ENCODE results near the gene PRKCZ. TPM values are rescaled to one million over a fixed set of nuclear protein-coding genes. Genes with fewer than 3 reads are reported as not detected.

PRKCZ gene
- total RNA-seq, 2 donors from 2014 or later: 34.5 to 46.7 TPM

DNA sequence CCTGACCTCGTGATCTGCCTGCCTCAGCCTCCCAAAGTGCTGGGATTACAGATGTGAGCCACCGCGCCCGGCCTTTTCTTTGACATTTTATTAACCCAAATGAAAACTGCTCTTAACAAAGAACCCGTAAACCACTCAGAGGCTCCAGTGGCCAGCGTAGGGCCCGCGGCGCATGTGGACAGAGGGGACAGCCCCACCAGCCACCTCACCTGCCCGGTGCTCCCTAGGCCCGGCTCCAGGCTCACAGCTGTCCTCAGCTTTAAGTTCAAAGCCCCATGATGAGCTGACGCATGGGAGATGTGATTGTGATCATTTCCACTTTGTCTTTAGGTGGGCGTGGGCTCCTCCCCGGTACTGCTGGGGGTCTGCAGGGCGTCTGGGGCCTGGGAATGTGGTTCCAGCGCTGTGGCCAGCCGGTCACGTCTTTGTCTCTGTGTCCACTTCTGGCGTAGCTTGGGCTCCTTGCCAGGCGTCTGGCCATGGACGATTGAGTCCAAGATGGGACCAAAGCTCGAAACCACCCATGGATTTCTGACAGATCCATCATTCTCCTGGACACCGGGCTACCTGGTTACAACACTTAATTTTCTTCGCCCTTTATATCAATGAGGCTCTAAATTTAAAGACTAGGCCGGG, 6.9 kb downstream of the PRKCZ start:
- Histone ChIP-seq H3K4me1 (replicated peaks) (no peaks in the 10 kb centered on the region), H3K36me3 (no peaks in the 10 kb centered on the region), H3K27ac (no peak overlapping the region), H3K9me3 (no peaks in the 10 kb centered on the region), H3K27me3 (replicated peaks; ENCODE audit: insufficient read depth) (no peaks in the 10 kb centered on the region), H3K4me3 (no peak overlapping the region)
- intact Hi-C loops (cut with DNase I): no loop called here
- no peak for DNase-seq (ENCODE audit: low spot score)
- 95% methylated on average over 25 of the region's 25 CpGs for WGBS
- TF ChIP-seq, protein P1, sequence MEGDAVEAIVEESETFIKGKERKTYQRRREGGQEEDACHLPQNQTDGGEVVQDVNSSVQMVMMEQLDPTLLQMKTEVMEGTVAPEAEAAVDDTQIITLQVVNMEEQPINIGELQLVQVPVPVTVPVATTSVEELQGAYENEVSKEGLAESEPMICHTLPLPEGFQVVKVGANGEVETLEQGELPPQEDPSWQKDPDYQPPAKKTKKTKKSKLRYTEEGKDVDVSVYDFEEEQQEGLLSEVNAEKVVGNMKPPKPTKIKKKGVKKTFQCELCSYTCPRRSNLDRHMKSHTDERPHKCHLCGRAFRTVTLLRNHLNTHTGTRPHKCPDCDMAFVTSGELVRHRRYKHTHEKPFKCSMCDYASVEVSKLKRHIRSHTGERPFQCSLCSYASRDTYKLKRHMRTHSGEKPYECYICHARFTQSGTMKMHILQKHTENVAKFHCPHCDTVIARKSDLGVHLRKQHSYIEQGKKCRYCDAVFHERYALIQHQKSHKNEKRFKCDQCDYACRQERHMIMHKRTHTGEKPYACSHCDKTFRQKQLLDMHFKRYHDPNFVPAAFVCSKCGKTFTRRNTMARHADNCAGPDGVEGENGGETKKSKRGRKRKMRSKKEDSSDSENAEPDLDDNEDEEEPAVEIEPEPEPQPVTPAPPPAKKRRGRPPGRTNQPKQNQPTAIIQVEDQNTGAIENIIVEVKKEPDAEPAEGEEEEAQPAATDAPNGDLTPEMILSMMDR (IDR thresholded peaks at IDR 0.05): no peak
- TF ChIP-seq POLR2A (IDR thresholded peaks at IDR 0.05): no peak
- no peak for TF ChIP-seq POLR2AphosphoS5 (IDR thresholded peaks at IDR 0.05)

DNA sequence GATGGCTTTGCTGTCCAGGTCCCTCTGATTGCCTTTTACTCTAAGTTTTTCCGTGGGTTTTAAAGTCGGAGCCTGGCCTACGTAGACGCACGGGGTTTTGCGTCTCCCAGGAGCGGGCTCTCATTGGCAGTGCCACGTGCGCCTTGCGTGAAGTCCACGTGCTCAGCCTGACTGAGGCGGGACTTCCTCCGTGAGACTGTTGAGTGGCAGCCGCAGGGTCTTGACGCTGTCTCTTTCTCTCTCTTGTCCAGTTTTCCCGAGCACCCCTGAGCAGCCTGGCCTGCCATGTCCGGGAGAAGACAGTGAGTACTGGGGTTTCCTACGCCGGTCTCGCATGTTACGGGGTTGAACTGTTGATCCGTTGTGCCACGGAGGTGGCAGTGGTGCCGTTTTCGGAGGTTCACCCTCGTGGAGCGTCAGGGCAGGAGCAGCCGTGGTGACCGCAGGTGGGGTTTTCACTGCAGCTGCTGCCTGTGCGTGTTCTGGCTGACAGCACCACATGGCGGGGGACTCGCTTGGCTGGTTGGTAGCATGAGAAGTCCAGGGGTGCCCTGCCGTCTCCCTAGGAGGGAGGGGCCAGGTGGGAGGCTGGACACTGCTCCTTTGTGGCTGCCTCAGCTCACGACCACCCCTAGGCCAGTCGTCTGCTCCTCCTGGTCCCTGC, 9.2 kb downstream of the PRKCZ start:
- Histone ChIP-seq H3K27me3 (replicated peaks; ENCODE audit: insufficient read depth) (no peaks in the 10 kb centered on the region), H3K9me3 (no peaks in the 10 kb centered on the region), H3K36me3 (no peaks in the 10 kb centered on the region), H3K27ac (no peak overlapping the region), H3K4me1 (replicated peaks) (no peaks in the 10 kb centered on the region), H3K4me3 (no peak overlapping the region)
- DNase-seq (ENCODE audit: low spot score): no peak
- intact Hi-C loops (cut with DNase I): no loop called here
- TF ChIP-seq POLR2A (IDR thresholded peaks at IDR 0.05) (no peak), POLR2AphosphoS5 (IDR thresholded peaks at IDR 0.05) (no peak)
- TF ChIP-seq, protein P1 (IDR thresholded peaks at IDR 0.05): no peak
- WGBS: 87% methylated on average over 33 of the region's 35 CpGs

DNA sequence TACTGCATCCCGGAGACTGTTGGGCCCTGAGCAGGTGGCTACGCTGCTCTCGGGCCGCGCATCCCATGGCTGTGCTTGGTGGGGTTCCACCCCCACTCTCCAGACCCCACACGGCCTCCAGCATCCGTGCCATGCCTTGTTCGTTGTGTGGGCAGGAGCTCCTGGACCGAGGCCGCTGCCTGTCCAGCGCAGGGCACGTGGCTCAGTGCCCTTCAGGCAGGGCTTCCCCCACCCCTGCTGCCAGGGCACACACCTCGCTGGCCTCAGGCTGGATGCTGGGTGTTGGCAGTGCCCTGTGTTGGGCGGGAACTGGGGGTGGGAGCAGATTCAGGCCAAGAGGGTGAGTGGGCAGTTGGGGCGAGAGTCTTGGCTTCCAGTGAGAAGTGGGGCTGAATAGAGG, 9.9 kb downstream of the PRKCZ start:
- H3K36me3 ChIP-seq: no peaks in the 10 kb centered on the region

DNA sequence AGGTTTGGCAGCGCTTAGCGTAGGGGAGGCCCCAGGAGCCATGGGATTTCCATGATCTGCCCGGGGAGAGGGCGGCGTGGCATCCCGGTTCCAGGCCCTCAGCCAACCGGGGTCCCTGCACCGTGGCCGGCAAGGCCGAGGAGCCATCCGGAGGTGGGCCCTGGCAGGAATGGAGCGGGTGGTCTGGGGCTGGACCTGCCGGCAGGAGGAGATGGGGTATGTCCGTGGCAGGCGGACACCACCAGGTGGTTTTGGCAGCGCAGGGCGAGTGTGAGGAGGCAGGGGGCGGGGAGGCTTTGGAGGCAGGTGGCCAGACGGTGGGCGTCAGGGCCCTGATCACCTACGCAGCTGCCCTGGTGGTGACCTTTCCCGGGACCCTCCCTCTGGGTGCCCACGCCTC, 10.3 kb downstream of the PRKCZ start:
- 94% methylated on average over 23 of the region's 23 CpGs for WGBS
- no peak for DNase-seq (ENCODE audit: low spot score)
- no peak for TF ChIP-seq POLR2AphosphoS5 (IDR thresholded peaks at IDR 0.05)
- no peak for TF ChIP-seq POLR2A (IDR thresholded peaks at IDR 0.05)
- TF ChIP-seq, protein P1 (IDR thresholded peaks at IDR 0.05): no peak
- intact Hi-C loops (cut with DNase I): no loop called here
- no peaks in the 10 kb centered on the region for H3K4me1 ChIP-seq (replicated peaks)
- H3K36me3 ChIP-seq: no peaks in the 10 kb centered on the region
- H3K4me3 ChIP-seq: no peak overlapping the region
- H3K9me3 ChIP-seq: no peaks in the 10 kb centered on the region
- no peaks in the 10 kb centered on the region for H3K27me3 ChIP-seq (replicated peaks; ENCODE audit: insufficient read depth)
- no peak overlapping the region for H3K27ac ChIP-seq

More for the DNA sequence above, 9.9 kb downstream of the PRKCZ start:
- WGBS: 93% methylated on average over 15 of the region's 15 CpGs
- Histone ChIP-seq H3K27ac (no peak overlapping the region), H3K9me3 (no peaks in the 10 kb centered on the region), H3K27me3 (replicated peaks; ENCODE audit: insufficient read depth) (no peaks in the 10 kb centered on the region), H3K4me1 (replicated peaks) (no peaks in the 10 kb centered on the region), H3K4me3 (no peak overlapping the region)
- intact Hi-C loops (cut with DNase I): no loop called here
- no peak for DNase-seq (ENCODE audit: low spot score)
- TF ChIP-seq, protein P1 (IDR thresholded peaks at IDR 0.05): no peak
- TF ChIP-seq POLR2AphosphoS5 (IDR thresholded peaks at IDR 0.05): no peak
- no peak for TF ChIP-seq POLR2A (IDR thresholded peaks at IDR 0.05)
